Measurements from ENCODE around the gene UNC5A. TPM values are rescaled to one million over a fixed set of nuclear protein-coding genes. Genes with fewer than 3 reads are reported as not detected.

The UNC5A gene
- total RNA-seq, 1 donor from 2014 or later: 1.1 TPM

DNA sequence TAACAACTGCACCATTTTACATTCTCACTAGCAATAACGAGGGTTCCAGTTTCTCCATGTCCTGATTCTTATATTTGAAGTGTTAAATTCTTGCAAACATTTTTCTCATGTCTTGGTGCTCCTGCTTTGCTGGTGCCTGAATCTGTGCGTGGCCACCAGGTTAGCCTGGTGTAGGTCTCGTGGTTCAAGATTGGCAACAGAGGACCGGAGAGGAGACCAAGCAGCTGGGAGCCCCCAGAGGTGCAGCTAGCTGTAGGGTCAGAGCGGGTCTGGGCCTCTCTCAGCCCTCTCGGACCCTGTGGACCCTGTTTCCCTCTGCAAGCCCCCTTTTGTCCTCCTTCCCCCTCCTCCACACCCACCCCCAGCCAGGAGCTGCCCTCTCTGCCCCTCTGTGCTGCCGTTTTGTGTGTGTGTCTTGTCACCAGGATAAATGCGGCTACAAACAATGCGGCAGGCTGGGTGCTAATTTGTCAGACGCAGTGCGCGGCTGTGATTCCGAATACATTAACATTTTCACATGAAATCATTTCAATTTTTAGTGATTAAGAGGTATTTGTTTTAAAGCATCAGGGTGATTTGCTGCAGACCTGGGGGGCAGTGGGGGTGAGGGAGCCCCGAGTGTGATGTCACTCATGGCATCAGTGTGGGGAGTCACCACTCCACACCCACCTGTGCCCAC is 17.5 kb downstream of the UNC5A start:
- Histone ChIP-seq H3K27me3 (ENCODE audit: control insufficient read depth, insufficient read depth, low read length) (peaks cover 9% of the 10 kb centered on the region), H3K4me3 (ENCODE audit: low read depth, low read length) (no peak overlapping the region), H3K36me3 (ENCODE audit: control insufficient read depth, insufficient read depth, low read length) (no peaks in the 10 kb centered on the region)
- TF ChIP-seq, protein P1, sequence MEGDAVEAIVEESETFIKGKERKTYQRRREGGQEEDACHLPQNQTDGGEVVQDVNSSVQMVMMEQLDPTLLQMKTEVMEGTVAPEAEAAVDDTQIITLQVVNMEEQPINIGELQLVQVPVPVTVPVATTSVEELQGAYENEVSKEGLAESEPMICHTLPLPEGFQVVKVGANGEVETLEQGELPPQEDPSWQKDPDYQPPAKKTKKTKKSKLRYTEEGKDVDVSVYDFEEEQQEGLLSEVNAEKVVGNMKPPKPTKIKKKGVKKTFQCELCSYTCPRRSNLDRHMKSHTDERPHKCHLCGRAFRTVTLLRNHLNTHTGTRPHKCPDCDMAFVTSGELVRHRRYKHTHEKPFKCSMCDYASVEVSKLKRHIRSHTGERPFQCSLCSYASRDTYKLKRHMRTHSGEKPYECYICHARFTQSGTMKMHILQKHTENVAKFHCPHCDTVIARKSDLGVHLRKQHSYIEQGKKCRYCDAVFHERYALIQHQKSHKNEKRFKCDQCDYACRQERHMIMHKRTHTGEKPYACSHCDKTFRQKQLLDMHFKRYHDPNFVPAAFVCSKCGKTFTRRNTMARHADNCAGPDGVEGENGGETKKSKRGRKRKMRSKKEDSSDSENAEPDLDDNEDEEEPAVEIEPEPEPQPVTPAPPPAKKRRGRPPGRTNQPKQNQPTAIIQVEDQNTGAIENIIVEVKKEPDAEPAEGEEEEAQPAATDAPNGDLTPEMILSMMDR (IDR thresholded peaks at IDR 0.05; ENCODE audit: insufficient read depth, low read length, poor library complexity, severe bottlenecking): no peak
- DNase-seq (ENCODE audit: low read depth): no peak

DNA sequence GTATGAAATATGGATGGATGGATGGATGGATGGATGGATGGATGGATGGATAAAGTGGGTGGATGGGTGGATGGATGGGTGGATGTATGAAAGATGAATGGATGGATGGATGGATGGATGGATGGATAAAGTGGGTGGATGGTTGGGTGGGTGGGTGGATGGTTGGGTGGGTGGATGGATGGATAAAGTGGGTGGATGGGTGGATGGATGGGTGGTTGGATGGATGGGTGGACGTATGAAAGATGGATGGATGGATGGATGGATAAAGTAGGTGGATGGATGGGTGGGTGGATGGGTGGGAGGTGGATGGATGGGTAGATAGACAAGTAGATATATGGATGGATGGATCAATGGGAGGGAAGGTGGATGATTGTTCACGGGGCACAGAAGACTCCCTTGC is 19.0 kb downstream of the UNC5A start:
- Histone ChIP-seq H3K4me3 (ENCODE audit: low read depth, low read length) (no peak overlapping the region), H3K27me3 (ENCODE audit: control insufficient read depth, insufficient read depth, low read length) (peaks cover 7% of the 10 kb centered on the region), H3K36me3 (ENCODE audit: control insufficient read depth, insufficient read depth, low read length) (no peaks in the 10 kb centered on the region)
- no peak for DNase-seq (ENCODE audit: low read depth)
- TF ChIP-seq, protein P1 (IDR thresholded peaks at IDR 0.05; ENCODE audit: insufficient read depth, low read length, poor library complexity, severe bottlenecking): no peak

DNA sequence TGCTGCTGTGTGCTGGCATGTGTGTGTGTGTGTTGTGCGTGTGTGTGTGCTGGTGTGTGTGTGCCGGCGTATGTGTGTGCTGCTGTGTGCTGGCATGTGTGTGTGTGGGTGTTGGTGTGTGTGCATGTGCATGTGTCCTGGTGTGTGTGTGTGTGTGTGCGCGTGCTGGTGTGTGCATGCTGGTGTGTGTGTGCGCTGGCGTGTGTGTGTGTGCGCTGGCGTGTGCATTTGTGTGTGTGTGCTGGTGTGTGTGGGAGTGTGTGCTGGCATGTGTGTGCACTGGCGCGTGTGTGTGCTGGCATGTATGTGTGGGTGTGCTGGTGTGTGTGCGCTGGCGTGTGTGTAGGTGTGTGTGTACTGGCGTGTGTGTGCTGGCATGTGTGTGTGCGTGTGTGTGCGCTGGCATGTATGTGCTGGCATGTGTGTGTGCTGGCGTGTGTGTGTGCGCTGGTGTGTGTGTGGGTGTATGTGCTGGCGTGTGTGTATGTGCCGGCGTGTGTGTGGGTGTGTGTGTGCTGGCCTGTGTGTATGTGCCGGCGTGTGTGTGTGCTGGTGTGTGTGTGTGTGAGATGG is 20.1 kb downstream of the UNC5A start:
- H3K4me3 ChIP-seq (ENCODE audit: low read depth, low read length): no peak overlapping the region
- DNase-seq (ENCODE audit: low read depth): no peak
- TF ChIP-seq, protein P1 (IDR thresholded peaks at IDR 0.05; ENCODE audit: insufficient read depth, low read length, poor library complexity, severe bottlenecking): no peak

DNA sequence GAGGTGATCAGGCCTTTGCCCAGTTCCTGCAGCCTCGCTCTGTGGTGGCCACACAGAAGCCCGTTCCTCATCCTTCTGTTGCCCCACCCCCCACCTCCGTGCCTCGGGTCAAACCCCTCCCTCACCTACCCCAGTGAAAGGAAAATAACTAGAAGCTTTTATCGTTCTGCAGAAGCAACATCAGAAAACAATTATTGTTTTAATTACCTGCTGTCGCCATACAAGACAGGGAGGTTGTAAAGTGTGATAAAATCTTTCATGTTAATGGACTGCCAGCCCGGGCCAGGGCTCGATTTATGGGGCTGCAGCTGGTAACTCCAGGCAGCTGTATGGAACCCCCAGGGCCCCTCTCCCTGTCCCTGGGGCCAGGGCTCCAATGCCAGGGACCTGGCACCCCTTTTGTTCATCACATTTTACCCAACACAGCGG is 20.6 kb downstream of the UNC5A start:
- TF ChIP-seq, protein P1 (IDR thresholded peaks at IDR 0.05; ENCODE audit: insufficient read depth, low read length, poor library complexity, severe bottlenecking): no peak
- Histone ChIP-seq H3K27me3 (ENCODE audit: control insufficient read depth, insufficient read depth, low read length) (peaks cover 13% of the 10 kb centered on the region), H3K4me3 (ENCODE audit: low read depth, low read length) (no peak overlapping the region), H3K36me3 (ENCODE audit: control insufficient read depth, insufficient read depth, low read length) (no peaks in the 10 kb centered on the region)
- DNase-seq (ENCODE audit: low read depth): no peak

More for the DNA sequence above, 20.1 kb downstream of the UNC5A start:
- Histone ChIP-seq H3K36me3 (ENCODE audit: control insufficient read depth, insufficient read depth, low read length) (no peaks in the 10 kb centered on the region), H3K27me3 (ENCODE audit: control insufficient read depth, insufficient read depth, low read length) (peaks cover 12% of the 10 kb centered on the region)

DNA sequence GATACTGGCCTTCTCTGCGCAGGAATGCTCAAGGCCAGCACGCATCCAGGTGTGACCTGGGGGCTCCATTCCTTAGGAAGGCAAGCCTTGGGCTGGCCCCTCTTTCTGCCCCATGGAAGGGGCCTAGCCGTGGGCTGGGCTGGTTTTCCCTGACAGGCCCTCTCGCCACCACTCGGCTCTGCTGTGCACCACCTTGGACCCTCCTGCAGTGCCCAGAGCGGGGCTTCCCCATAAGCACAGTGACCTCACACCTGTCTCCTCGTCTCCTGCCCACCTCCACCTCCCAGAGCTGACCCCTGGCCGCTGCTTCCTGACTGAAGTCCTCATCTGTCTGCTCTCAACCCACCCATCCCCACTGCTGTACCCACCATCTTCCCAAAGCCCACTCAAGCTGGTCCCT is 21.1 kb downstream of the UNC5A start:
- no peaks in the 10 kb centered on the region for H3K36me3 ChIP-seq (ENCODE audit: control insufficient read depth, insufficient read depth, low read length)
- H3K27me3 ChIP-seq (ENCODE audit: control insufficient read depth, insufficient read depth, low read length): peaks cover 14% of the 10 kb centered on the region
- TF ChIP-seq, protein P1 (IDR thresholded peaks at IDR 0.05; ENCODE audit: insufficient read depth, low read length, poor library complexity, severe bottlenecking): no peak
- no peak overlapping the region for H3K4me3 ChIP-seq (ENCODE audit: low read depth, low read length)
- DNase-seq (ENCODE audit: low read depth): no peak
